Immature natural killer cell (primary cell): Measurements from ENCODE around the gene FAM20C. TPM values are rescaled to one million over a fixed set of nuclear protein-coding genes. Genes with fewer than 3 reads are reported as not detected.
"Not testable (repeated sequence)": the region's sequence is repeated elsewhere in the genome, so short reads cannot be mapped to it uniquely, and the experiment has no call there.

Source experiments
- DNase-seq, 3 donors: peaks; one replicate each; pipeline ENCODE4 v3.0.0; 2022; ENCODE audit warnings: mixed read lengths in 1 of 3
- H3K27ac Mint-ChIP-seq, 6 donors: one replicate each; pipeline ENCODE4 v1.8.0; 2020; ENCODE audit warnings: mixed read lengths in 6 of 6, mild to moderate bottlenecking in 5 of 6, inconsistent platforms in 4 of 6, moderate library complexity in 3 of 6
- H3K27me3 Mint-ChIP-seq, 3 donors: one replicate each; pipeline ENCODE4 v1.8.0; 2020 to 2021; ENCODE audit warnings: low read depth in 3 of 3, mild to moderate bottlenecking in 3 of 3, mixed read lengths in 3 of 3, moderate library complexity in 3 of 3, inconsistent platforms in 1 of 3
- H3K36me3 Mint-ChIP-seq, 3 donors: one replicate each; pipeline ENCODE4 v1.8.0; 2020; ENCODE audit warnings: mixed read lengths in 3 of 3, inconsistent platforms in 2 of 3, mild to moderate bottlenecking in 2 of 3
- H3K4me1 Mint-ChIP-seq, 2 donors: one replicate each; pipeline ENCODE4 v1.8.0; 2020; ENCODE audit warnings: inconsistent platforms in 2 of 2, mild to moderate bottlenecking in 2 of 2, mixed read lengths in 2 of 2, moderate library complexity in 1 of 2
- H3K4me3 Mint-ChIP-seq, 5 donors: one replicate each; pipeline ENCODE4 v1.8.0; 2020; ENCODE audit warnings: mild to moderate bottlenecking in 5 of 5, mixed read lengths in 5 of 5, inconsistent platforms in 3 of 5, moderate library complexity in 3 of 5
- H3K9me3 Mint-ChIP-seq, 6 donors: one replicate each; pipeline ENCODE4 v1.8.0; 2020; ENCODE audit warnings: mild to moderate bottlenecking in 6 of 6, mixed read lengths in 6 of 6, inconsistent platforms in 4 of 6, moderate library complexity in 3 of 6
- polyA plus RNA-seq, 3 donors: library from polyadenylated mRNA; unstranded; fragments of 300-500 nt; fragmentation: Illumina TruSeq; gene quantifications; one replicate each; pipeline ENCODE4 v1.2.3, GENCODE V29; 2021

Gene FAM20C
- polyA plus RNA-seq, 3 donors from 2014 or later = not detected

GRCh38 chr7:261341-262250, 69.2 kb downstream of the FAM20C start:
- H3K4me3 Mint-ChIP-seq = no peak overlapping the region

GRCh38 chr7:262251-262572, 69.8 kb downstream of the FAM20C start:
- peak overlapping the region in 1 of 6 donors; percentile 68 for H3K27ac Mint-ChIP-seq
- peaks cover 0 to 7% (median 0%) of the 10 kb centered on the region in 6 donors for H3K9me3 Mint-ChIP-seq
- H3K27me3 Mint-ChIP-seq = peaks cover 3 to 8% (median 5%) of the 10 kb centered on the region in 3 donors
- H3K4me1 Mint-ChIP-seq = peaks cover 0 to 8% of the 10 kb centered on the region in 2 donors
- no peak for DNase-seq
- no peaks in the 10 kb centered on the region for H3K36me3 Mint-ChIP-seq
- H3K4me3 Mint-ChIP-seq = peak overlapping the region in 2 of 5 donors; percentile 41 to 49

More at GRCh38 chr7:261341-262250, 69.2 kb downstream of the FAM20C start:
- H3K4me1 Mint-ChIP-seq = peaks cover 0 to 8% of the 10 kb centered on the region in 2 donors
- no peak for DNase-seq
- no peak overlapping the region for H3K27ac Mint-ChIP-seq
- H3K36me3 Mint-ChIP-seq = no peaks in the 10 kb centered on the region
- H3K9me3 Mint-ChIP-seq = peaks cover 0 to 7% (median 0%) of the 10 kb centered on the region in 6 donors
- peaks cover 3 to 8% (median 5%) of the 10 kb centered on the region in 3 donors for H3K27me3 Mint-ChIP-seq

- H3K27me3 Mint-ChIP-seq, H3K9me3 Mint-ChIP-seq, H3K4me1 Mint-ChIP-seq, H3K36me3 Mint-ChIP-seq: not testable (repeated sequence)
- Mint-ChIP-seq H3K4me3 (peak overlapping the region in 2 of 5 donors; percentile 41 to 49), H3K27ac (peak overlapping the region in 1 of 6 donors; percentile 68)
- peak in 1 of 3 donors; percentile 19 for DNase-seq
Observed at GRCh38 chr7:262631-263311, 70.4 kb downstream of the FAM20C start.

- not testable (repeated sequence) for H3K36me3 Mint-ChIP-seq
Observed at GRCh38 chr7:263483-264351, 71.3 kb downstream of the FAM20C start.

GRCh38 chr7:264541-265191, 72.3 kb downstream of the FAM20C start:
- no peak for DNase-seq
- H3K27me3 Mint-ChIP-seq = peaks cover 3 to 5% (median 5%) of the 10 kb centered on the region in 3 donors
- no peak overlapping the region for H3K4me3 Mint-ChIP-seq
- H3K36me3 Mint-ChIP-seq = no peaks in the 10 kb centered on the region
- H3K27ac Mint-ChIP-seq = no peak overlapping the region
- peaks cover 0 to 7% (median 0%) of the 10 kb centered on the region in 6 donors for H3K9me3 Mint-ChIP-seq
- H3K4me1 Mint-ChIP-seq = peaks cover 0 to 8% of the 10 kb centered on the region in 2 donors

More at GRCh38 chr7:263483-264351, 71.3 kb downstream of the FAM20C start:
- H3K27me3 Mint-ChIP-seq, H3K9me3 Mint-ChIP-seq, H3K4me3 Mint-ChIP-seq, H3K4me1 Mint-ChIP-seq: not testable (repeated sequence)
- H3K27ac Mint-ChIP-seq = peak overlapping the region in 2 of 6 donors; percentile 28 to 80
- peak; percentile 39 to 54 (median 48) for DNase-seq

GRCh38 chr7:265192-265997, 73.0 kb downstream of the FAM20C start:
- DNase-seq = no peak
- Mint-ChIP-seq H3K9me3 (peaks cover 0 to 7% (median 0%) of the 10 kb centered on the region in 6 donors), H3K27ac (no peak overlapping the region), H3K27me3 (peaks cover 3 to 5% (median 5%) of the 10 kb centered on the region in 3 donors), H3K4me3 (no peak overlapping the region), H3K36me3 (no peaks in the 10 kb centered on the region), H3K4me1 (peaks cover 0 to 8% of the 10 kb centered on the region in 2 donors)

- no peak for DNase-seq
- Mint-ChIP-seq H3K9me3 (peaks cover 0 to 7% (median 0%) of the 10 kb centered on the region in 6 donors), H3K27me3 (peaks cover 3 to 6% (median 5%) of the 10 kb centered on the region in 3 donors), H3K36me3 (no peaks in the 10 kb centered on the region), H3K27ac (no peak overlapping the region), H3K4me3 (no peak overlapping the region), H3K4me1 (peaks cover 0 to 8% of the 10 kb centered on the region in 2 donors)
Observed at GRCh38 chr7:265998-266850, 73.9 kb downstream of the FAM20C start.

GRCh38 chr7:266851-267840, 74.8 kb downstream of the FAM20C start:
- no peak for DNase-seq
- Mint-ChIP-seq H3K27me3 (peaks cover 3 to 7% (median 3%) of the 10 kb centered on the region in 3 donors), H3K27ac (no peak overlapping the region), H3K9me3 (peaks cover 0 to 4% (median 0%) of the 10 kb centered on the region in 6 donors), H3K4me1 (peaks cover 0 to 5% of the 10 kb centered on the region in 2 donors), H3K36me3 (no peaks in the 10 kb centered on the region), H3K4me3 (no peak overlapping the region)

- Mint-ChIP-seq H3K9me3 (peaks cover 0 to 13% (median 2%) of the 10 kb centered on the region in 6 donors), H3K27ac (no peak overlapping the region), H3K4me3 (no peak overlapping the region), H3K36me3 (no peaks in the 10 kb centered on the region), H3K4me1 (no peaks in the 10 kb centered on the region), H3K27me3 (peaks cover 0 to 4% (median 3%) of the 10 kb centered on the region in 3 donors)
- DNase-seq = no peak
Observed at GRCh38 chr7:268991-269390, 76.6 kb downstream of the FAM20C start.

- Mint-ChIP-seq H3K27me3 (peaks cover 0 to 3% (median 2%) of the 10 kb centered on the region in 3 donors), H3K9me3 (peaks cover 0 to 20% (median 6%) of the 10 kb centered on the region in 6 donors), H3K27ac (no peak overlapping the region), H3K36me3 (peaks cover 0 to 5% (median 0%) of the 10 kb centered on the region in 3 donors), H3K4me3 (no peak overlapping the region), H3K4me1 (no peaks in the 10 kb centered on the region)
- DNase-seq = no peak
Observed at GRCh38 chr7:269721-270120, 77.3 kb downstream of the FAM20C start.
